HG03575 (cell line): ENCODE measurements around the gene PTPRF.

ENCODE experiments used
- ATAC-seq: cut with Tn5 transposase; IDR thresholded peaks from one replicate; pipeline ENCODE4 v1.9.1; 2021; ENCODE audit not compliant: unreplicated experiment, insufficient number of reproducible peaks, low FRiP score; ENCODE audit errors: extremely low read depth

The PTPRF gene

DNA sequence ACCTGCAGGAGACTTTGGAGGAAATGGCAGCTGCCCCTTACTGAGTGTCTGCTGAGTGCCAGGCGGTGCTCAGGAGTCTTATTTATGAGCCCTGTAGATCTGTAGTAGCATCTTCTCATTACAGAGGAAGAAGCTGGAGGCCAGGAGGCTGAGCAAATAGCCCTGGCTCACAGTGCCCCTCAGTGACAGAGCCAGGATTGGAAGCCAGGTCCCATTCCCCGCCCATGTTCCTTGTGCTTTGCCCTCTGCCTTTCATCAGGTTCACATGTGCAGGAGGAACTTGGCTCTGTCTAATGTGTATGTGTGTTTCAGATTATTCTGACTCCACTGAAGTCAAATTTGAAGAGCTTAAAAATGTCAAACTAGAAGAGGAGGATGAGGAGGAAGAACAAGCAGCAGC, 140.5 kb downstream of the PTPRF start:
- no peak for ATAC-seq

DNA sequence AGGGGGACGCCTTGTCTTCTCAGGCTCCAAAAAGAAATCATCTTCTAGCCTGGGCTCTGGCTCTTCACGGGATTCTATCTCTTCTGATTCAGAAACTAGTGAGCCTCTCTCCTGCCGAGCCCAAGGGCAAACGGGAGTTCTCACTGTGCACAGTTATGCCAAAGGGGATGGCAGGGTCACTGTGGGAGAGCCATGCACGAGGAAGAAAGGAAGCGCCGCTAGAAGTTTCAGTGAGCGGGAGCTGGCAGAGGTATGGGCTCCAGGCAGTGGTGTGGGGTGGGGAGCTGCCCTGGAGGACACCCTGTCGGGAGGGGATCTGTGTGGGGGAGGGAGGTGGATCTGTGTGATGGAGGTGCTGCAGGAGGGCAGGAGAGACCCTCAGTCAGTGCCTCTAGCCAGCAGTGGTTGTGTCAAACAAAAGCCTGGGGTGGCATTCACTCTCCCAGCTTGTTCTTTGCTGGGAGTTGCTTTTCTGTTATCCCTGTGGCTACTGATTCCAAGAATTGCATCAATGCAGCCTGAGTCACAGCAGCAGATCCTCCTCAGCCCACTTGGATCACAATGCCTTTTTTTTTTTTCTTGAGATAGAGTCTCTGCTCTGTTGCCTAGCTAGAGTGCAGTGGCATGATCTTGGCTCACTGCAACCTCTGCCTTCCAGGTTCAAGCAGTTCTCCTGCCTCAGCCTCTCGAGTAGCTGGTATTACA, 141.1 kb downstream of the PTPRF start:
- no peak for ATAC-seq

GRCh38 chr1:43673261-43673660, 142.6 kb downstream of the PTPRF start:
- no peak for ATAC-seq
